Pulmonary artery endothelial cell (primary cell): ENCODE measurements around the gene PHACTR3. TPM values are rescaled to one million over a fixed set of nuclear protein-coding genes. Genes with fewer than 3 reads are reported as not detected.

Experiments used
- DNase-seq: peaks from one replicate; pipeline ENCODE4 v3.0.0-alpha.2; 2011; ENCODE audit warnings: low read depth, low spot score
- total RNA-seq: library from RNA; depleted of rRNA; stranded (reverse); fragments of >200 nt; gene quantifications from 2 replicates; pipeline ENCODE4 v1.2.3, GENCODE V29; 2014

PHACTR3 gene
- total RNA-seq, 1 donor from 2014 or later: not detected

DNA sequence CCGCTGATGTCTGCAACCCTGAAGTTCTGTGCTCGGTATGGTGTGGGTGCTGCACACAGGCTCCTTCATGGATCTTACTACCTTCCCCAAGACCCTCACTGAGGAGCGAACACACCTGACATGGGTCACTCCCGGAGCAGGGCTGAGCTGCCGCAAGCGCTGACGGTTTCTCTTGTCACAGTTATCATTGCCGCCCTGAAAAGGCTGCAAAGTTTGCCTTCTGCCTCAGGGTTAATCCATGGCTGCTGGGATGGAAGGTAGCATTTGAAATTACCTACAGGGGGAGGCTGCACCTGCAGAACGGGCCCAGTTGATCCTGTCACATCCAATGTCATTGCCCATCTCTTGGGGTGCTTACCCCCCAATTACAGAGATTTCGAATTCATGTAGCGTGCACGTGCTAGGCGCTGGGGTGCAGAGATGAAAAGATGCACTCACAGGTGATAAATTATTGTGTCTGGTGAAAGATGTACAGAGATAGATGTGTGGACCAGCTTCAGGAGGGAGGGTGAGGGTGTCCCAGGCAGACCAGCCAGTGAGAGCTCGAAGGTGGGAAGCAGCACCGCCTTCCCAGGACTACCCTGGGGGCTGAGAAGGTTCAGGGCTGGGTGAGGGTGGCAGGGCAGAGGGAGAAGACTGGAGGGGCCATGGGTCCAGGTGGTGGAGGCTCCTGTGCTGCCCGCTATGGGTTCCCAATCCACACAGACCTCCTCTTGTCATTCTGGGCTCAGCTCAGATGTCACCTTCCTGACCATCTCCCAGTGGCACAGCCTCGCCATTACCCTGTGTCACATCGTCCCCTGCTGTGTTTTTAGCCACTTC is 209.0 kb downstream of the PHACTR3 start:
- no peak for DNase-seq

- no peak for DNase-seq
Measured at GRCh38 chr20:59813948-59814839, 209.9 kb downstream of the PHACTR3 start.

DNA sequence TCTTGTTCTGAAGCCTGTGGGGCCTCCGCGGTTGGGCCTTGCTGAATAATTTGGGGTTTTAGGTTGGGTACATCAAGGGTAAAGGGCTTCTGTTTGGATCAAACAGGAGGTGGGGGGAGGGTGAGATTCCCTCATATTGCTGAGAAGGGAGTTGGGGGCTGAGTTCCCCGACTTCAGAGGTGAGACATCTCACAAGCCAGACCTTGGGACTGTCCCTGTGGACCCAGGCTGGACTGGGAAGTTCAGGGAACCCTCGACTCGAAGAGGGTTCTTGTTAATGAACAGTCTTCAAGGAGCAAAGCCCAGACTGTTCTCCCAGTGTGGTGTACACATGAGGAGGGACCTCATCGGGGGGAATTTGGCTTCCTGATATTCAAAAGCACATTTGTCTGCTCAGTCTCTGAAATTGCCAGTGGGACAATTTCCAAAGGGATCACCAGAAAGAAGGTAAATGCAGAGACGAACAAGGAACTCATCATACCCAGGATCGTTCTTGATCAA is 210.6 kb downstream of the PHACTR3 start:
- no peak for DNase-seq

GRCh38 chr20:59816146-59816738 is 211.9 kb downstream of the PHACTR3 start:
- no peak for DNase-seq

GRCh38 chr20:59817406-59817805 is 213.1 kb downstream of the PHACTR3 start:
- no peak for DNase-seq

- DNase-seq: no peak
Measured at GRCh38 chr20:59817846-59818615, 213.7 kb downstream of the PHACTR3 start.

DNA sequence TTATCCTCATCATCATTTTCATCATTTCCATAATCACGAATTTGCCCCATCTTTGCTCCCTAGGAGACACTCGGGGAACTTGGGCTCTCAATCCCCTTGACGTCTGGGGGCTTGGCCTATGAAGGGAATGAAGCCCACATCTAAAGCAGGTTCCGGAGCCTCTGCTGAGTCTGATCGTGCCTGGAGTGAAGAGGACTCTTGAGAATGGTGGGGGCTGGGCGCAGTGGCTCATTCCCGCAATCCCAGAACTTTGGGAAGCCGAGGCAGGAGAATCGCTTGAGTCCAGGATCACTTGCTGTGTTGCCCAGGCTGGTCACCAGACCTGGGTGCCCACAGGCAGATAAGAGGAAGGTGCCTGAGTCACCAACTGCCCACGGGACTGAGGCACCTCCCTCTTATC is 214.6 kb downstream of the PHACTR3 start:
- DNase-seq: no peak

DNA sequence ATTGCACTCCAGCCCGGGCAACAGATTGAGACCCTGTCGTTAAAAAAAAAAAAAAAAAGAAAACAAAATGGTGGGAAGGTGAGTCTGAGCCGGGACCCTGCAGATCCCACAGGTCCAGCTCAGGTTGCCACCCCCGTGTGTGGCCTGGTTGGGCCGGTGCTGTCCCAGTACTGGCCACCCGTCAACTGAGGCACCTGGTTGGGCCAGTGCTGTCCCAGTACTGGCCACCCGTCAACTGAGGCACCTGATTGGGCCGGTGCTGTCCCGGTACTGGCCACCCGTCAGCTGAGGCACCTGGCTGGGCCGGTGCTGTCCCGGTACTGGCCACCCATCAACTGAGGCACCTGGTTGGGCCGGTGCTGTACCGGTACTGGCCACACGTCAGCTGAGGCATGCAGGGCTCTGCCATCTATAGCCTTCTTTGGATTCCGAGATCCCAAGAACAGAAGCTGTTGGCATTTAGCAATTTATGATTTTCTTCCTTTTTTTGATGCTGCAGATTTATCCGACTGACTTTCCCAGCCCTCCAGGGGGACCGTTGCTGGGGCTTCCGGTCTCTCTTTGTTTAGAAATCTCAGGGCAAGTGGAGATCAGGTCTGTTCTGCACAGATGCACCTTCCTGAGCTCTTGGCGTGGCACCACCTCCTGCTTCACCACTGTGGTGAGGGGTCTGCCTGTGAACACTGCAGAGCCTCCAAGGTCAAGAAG is 215.3 kb downstream of the PHACTR3 start:
- DNase-seq: no peak

GRCh38 chr20:59820204-59821041 is 216.1 kb downstream of the PHACTR3 start:
- DNase-seq: no peak

DNA sequence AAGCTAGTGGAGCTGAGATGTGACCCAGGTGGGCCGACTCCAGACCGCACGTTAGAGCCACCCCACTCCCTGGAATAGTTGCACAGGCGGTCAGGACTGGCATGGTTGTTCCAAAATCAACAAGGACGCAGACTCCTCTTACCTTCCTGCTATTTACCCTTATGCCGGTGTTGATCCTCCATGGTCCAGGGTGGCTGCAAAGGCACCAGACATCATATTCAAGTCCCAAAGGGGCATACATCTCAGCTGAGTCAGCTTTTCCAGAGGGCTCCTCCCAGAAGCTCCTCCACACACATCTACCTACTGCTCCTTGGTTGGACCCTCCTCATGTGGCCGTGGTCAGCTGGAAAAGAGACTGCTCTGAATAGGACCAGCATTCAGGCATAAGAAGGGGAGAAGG is 216.9 kb downstream of the PHACTR3 start:
- DNase-seq: no peak

DNA sequence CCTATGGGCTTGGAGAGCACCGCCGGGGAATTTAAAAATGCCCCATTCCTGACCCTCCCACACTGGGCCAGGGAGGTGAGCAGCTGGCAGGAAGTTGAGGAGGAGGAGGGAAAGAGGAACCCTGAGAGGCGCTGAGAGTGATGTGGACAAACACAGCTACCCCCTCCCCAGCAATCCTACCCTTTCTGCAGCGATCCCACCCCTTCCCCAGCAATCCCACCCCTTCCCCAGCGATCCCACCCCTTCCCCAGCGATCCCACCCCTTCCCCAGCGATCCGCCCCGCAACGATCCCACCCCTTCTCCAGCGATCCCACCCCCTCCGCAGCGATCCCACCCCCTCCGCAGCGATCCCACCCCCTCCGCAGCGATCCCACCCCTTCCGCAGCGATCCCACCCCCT is 217.4 kb downstream of the PHACTR3 start:
- DNase-seq: no peak

- no peak for DNase-seq
Measured at GRCh38 chr20:59822291-59823029, 218.1 kb downstream of the PHACTR3 start.

DNA sequence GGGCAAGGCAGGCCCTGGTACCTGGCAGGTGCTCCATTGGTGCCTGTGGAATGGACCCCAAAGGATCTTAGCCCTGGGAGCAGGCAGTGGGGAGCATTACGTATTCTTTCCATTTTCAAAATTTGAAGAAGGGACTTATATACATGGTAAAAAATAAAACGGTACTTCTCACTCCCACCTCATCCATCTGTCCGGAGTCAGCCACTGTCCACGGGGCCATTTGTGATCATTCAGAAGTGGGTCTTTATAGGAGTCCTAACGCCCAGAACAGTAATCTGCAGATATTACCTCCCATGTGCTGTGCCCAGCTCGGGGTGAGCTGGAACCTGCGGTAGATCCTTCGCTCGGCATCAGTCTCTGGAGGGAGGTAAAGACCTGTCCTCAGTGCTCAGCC is 218.7 kb downstream of the PHACTR3 start:
- no peak for DNase-seq

GRCh38 chr20:59823491-59824259 is 219.3 kb downstream of the PHACTR3 start:
- no peak for DNase-seq

DNA sequence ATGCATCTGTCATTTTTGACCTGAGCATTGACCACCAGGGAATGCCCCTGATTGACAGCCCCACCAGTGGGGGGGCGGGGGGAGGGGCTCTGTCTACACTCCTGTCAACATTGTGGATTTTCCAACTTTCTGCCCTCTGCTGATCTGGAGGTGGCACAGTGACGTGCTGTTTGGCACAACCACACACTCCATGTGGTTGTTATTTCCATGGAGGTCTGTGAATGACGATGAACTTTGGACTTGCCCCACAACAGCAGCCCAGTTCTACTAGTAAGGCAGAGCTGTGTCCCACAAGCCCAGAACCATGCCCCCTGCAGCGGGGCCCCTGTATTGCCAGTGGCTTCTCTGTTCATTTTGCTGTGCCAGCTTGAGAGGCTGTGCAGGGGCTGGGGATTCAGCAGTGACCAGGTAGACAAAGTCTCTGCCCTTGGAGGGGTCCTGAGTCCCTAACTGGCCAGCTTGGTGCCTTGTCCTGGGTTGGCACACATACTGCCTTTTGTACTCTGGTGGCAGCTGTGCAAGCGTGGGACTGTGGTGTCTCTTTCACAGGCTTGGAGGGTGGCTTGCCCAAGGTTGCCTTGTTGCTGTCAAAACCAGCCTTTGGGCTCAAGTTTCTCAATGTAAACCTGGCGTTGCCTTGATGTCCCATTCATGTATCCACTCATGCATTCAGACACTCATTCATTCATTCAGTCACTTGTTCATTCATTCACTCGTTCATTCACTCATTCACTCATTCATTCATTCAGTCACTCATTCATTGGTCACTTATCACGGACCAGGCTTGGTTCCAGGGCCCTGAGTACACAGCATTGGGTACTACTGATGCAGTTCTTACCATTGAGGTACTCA is 220.6 kb downstream of the PHACTR3 start:
- no peak for DNase-seq

- no peak for DNase-seq
Measured at GRCh38 chr20:59825563-59825920, 221.2 kb downstream of the PHACTR3 start.
